IPS DF 4.7 (cell line): ENCODE data around the gene TMCC1.
A peak's percentile ranks its signal among the peaks of the same experiment; 100 is the strongest.
"Not testable (repeated sequence)": the region's sequence is repeated elsewhere in the genome, so short reads cannot be mapped to it uniquely, and the experiment has no call there.

Experiments used
- DNase-seq: peaks from one replicate; pipeline ENCODE4 v3.0.0-alpha.2; 2013; ENCODE audit warnings: low spot score; ENCODE audit errors: extremely low read depth

The TMCC1 gene

DNA sequence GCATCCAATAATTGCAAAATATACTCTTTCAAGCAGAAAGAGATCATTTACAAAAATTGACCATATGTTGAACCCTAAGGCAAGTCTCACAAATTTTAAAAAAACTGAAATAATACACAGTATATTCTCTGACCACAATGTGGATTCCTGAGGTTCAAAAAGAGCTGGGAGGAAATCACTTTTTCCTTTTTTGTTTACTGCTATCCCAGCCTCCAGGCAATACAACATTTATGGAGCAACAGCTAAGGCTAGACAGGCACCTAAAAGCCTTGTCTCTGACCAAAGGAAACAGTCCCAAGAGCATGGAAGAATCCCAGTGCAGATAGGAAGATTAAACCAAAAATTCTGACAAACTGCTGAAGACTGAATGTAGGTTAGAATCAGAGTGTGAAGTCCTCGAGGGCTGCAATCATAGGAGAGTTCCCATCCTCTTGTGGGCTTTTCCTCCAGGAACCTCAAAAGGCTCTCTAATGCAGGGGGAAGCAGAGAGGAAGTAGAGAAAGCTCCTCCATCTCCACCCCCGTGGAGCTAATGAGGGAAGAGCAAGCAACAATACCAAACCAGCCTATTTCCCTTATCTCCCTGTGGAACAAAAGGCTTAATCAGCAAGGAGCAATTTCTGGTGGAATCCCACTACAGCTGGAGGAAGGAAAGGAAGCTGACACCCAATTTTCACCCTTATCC, 57.0 kb downstream of the TMCC1 start:
- DNase-seq = no peak

DNA sequence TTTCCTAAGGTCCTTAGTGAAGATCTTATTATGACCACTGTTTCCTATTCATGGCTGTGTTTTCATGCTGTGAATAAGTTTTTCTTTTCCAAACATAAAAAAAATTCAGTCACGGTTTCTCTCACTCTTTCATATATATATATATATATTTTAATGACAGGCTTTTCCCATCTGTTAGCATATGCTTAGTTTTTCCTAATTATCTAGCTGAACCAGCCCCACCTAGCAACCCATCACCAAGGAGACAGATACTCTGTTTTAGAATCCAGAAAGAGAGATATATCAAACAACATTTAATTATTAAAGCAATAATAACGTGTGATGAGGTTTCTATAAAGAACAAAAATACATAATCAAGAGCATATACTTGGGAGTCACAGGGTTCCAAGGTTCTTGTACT, 58.3 kb downstream of the TMCC1 start:
- DNase-seq = no peak

DNA sequence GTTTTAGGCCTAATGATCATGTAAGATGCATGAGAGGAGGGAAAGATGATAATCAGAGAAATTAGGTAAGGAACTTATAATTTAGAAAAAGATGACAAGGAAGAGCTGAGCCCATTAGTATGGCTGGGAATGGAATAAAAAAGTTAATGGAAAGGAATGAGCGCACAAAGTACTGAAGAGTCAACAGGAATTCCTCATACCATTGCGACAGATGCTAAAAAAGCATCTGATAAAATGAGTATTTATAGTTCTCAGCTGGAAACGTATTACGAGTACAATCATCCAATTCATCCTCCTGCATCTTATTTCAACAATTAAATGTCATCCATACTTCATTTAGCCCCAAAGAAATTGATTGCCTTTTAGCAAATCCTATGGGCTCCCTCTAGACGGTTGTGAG, 58.9 kb downstream of the TMCC1 start:
- DNase-seq = no peak

DNA sequence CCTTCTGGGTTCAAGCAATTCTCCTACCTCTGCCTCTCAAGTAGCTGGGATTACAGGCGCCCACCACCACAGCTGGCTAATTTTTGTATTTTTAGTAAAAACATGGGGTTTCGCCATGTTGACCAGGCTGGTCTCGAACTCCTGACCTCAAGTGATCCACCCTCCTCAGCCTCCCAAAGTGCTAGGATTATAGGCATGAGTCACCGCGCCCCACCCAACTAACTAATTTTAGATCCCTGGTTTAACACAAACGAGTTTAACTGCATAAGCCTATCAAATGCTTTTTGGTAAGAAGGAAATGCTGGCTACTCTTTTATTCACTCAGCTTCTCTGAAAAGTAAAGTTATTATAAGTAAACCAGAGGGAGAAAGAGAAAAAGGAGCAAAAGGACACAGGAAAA, 61.6 kb downstream of the TMCC1 start:
- not testable (repeated sequence) for DNase-seq

DNA sequence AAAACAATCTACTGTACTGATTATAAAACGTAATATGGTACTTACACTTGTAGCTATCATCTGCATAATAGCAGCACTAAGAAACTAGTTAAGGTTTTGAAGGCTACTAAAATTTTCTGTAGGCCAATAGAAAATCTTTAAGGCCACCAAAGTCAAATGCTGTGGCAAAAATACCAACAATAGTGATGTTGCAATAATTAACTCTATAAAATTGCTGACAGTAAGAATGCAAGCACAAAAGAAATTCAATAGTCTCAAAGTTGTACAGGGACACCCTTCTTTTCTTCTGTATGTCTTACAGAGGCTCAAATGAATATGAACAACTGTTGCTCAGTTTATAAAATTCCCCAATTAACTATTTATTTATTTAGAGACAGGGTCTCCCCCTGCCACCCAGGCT, 62.0 kb downstream of the TMCC1 start:
- DNase-seq = no peak

DNA sequence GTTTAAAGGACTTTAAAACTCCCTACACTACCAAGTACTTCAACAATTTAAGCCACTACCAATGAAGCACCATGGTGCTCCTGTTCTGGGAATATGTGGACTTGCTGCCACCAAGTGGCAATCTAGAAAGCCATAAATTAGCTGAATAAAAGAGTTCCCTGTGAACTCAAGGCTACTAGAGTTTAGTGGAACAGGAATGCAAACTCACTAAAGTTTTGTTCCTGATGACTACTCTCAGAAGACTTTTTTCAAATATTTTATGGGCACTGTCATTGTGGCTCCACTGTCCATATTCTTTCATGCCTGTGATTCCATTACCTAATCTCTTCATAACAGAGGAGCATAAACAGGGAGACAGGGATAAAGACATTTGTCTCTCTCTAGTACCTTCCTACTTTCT, 63.9 kb downstream of the TMCC1 start:
- DNase-seq = peak; percentile 41

DNA sequence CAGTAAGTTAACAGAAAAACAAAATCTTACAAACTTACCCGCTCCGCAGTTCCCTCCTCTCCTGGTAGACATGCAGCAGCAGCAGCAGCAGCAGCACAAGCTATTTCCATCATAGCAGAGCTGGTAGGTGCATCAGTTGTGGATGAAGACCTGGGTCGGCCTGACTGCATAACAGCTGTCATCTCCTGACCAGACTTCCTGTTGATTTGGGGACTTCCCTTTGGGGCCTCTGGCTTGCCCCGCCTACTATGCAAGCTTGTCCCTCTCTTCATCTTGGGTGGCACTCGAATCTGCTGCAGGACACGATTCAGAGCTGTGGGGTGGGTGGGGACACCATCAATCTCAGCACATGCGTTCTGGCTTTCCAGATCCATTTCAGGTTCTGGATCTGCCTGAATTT, 65.7 kb downstream of the TMCC1 start:
- DNase-seq = no peak

DNA sequence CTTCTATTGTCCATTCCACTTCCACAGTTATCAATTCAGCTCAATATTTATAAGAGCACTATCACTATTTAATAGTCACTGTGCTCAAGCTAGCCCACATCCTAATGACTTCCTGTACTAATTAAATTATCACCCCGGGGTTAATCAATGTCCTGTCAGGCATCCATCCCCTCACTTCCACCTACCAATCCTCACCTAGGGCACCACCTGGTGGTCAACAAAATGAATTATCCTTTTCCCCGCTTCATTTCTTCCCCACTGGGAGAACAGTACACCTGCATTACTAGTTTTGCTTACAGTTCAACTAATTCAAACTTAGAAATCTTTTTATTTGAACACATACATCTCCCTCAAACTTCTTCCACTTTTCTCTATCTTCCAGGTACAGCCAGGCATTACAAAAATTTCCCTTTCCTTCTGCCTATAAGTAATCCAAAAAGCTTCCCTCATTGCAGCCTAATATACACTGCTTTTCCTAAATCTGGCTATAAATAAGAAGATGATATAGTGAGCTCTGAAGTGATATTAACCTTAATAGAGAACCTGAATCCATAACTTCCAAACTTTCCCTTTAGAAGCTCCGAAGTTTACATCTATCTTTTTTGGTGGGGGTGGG, 68.5 kb downstream of the TMCC1 start:
- no peak for DNase-seq

DNA sequence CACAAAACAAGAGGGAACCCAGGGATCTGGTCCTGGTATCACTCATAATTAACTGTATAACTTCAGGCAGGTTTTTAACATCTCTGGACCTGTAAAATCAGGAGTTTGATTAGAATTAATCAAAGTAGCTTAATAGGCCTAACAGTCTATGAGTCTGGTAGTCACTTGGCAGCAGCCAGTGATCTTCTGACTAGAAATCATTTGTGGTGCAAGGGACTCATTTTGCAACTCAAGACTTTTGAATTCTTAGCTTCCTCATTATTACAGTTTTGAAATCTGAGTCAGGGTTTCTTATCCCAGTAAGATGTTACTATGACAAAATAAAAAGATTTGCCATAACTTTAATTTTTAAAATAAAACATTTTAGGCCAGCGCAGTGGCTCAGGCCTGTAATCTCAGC, 70.8 kb downstream of the TMCC1 start:
- DNase-seq = no peak

DNA sequence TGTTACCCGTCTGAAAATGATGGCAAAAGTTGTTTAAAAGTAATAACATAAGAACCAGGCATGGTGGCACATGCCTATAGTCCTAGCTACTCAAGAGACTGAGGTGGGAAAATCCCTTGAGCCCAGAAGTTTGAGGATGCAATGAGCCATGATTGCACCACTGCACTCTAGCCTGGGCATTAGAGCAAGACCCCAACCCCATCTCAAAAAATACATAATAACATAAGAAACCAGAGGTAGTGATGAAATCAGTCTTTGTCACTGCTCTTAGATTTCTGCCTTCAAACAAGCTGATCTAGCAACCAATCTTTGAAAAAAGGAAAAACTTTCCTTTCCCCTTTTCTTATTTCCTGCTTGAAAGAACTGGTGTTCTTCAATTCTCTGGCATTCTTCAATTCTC, 71.3 kb downstream of the TMCC1 start:
- no peak for DNase-seq

DNA sequence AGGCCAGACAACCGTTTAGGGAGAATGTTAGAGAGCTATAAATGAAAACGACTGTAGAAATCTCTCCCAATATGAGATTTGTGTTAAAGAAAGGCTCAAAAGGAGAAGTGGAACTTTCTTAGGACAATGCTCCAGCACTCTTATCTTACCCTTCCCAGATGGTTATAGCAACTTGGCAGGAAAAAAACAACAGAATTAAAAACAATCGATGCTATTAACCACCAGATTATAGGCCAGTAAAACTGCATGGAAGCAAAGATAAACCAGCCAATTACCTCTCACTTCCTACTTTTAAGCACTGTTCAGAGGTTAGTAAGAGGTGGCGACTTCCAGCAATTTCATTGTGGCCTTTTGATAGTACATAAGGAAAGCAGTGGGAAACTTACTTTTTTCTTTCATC, 72.9 kb downstream of the TMCC1 start:
- no peak for DNase-seq

DNA sequence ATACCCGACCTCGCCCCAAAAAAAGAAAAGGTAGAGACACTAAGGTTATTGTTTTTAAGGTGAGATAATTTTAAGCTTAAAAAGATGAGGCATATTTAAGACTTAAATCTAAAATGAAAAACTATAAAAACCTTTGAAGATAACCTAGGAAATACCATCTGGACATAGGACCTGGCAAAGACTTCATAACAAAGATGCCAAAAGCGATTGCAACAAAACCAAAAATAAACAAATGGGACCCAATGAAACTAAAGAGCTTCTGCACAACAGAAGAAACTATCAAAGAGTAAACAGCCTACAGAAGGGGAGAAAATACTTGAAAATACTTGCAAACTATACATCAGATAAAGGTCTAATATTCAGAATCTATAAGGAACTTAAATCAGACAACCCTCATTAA, 80.9 kb downstream of the TMCC1 start:
- no peak for DNase-seq

DNA sequence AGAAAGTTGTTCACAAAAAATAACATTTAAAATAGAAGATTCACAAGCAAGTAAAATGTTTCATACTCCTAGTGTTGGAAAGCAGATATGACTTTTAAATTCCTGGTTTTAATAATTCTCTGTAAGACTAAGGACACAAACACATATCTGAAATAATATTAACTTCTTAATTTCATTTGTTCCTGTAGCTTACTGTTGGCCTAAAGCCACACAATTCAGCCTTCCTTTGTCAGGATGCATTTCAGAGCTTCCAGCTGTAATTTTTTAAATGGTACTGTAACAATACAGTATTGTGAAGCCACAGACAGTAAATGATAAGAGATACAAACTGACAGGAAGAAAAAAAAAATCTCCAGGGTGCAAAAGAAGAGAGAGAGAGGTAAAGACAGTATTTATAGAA, 84.2 kb downstream of the TMCC1 start:
- no peak for DNase-seq

DNA sequence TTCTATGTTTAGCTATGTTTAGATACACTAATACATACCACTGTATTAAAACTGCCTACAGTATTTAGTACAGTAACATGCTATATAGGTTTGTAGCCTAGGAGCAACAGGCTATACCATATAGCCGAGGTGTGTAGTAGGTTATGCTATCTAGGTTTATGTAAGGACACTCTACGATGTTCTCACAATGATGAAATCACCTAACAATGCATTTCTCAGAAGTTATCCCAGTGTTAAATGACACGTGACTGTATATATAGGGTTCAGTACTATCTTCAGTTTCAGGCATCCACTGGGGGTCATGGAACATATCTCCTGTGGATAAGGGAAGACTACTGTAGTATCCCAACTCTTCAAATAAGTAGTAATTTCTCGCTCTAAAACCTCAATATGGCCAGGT, 97.4 kb downstream of the TMCC1 start:
- no peak for DNase-seq

DNA sequence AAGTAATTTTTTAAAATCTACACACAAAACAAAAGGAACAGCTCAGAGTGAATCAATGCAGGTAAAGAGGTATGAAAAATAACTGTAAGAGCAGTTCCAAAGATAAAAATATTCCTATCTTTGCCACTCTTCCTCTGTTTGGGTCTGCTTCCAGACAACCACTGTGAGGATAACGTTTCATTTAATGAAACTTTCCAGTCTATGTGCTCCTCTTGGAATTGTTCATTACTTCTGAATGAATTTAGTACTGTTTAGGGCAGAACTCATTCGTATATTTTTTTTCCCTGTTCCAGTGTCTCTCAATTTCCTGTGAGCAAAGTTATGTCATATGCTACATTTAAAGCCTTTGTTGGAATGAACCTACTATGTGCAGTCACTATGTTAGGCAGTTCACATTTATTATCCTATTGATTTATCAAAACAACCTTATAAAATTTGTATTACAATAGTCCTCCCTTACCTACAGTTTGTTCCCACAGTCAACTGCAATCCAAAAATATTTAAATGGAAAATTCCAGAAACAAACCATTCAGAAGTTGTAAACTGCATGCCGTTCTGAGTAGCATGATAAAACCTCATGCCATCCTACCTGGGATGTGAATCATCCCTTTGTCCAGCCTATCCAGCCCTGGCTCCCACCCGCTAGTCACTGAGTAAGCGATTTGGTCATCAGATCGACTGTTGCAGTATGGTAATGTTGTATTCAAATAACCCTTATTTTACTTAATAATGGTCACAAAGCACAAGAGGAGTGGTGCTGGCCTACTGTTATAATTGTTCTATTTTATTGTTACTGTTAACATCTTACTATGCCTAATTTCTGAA, 98.1 kb downstream of the TMCC1 start:
- DNase-seq = no peak

DNA sequence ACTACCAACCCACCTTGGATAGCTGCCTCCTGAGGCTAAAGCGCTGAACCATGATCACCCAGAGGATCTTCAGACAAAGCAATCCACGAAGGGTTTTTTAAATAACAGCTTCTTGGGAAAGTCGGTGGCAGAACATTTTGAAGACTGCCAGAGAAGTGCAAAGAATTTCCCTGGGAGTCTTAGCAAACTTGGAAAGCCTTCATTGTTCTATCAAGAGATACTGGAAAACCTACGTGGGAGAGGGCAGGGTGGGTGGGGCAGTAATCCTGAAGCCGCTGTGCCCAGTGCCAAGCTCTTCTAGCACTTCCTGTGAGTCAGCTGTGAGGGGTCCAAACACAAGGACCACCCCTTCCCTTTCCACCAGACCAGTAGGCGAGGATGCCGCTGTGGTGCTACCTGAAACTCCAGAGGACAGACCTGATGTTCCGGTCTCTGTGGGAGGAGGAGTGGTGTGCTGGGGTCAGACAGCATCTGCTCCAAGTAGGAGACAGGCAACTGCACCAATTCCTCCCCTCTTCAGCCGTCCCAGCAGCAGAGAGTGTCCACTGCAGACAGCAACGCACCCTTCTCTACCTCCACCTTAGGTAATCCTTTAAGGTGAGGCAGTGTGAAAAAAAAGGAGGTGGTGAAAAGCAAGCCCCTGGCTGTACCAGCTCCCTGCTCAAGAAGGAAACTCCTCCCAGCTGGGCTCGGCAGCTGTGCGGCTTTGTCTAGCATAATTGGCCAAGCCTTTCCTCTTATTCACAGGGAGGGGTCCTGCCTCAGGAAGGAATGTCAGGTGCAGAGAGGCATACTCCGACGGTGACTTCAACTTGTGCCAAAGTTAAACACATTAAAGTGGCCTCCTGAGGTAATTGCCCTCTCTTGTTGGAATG, 99.0 kb downstream of the TMCC1 start:
- DNase-seq = peak; percentile 69

DNA sequence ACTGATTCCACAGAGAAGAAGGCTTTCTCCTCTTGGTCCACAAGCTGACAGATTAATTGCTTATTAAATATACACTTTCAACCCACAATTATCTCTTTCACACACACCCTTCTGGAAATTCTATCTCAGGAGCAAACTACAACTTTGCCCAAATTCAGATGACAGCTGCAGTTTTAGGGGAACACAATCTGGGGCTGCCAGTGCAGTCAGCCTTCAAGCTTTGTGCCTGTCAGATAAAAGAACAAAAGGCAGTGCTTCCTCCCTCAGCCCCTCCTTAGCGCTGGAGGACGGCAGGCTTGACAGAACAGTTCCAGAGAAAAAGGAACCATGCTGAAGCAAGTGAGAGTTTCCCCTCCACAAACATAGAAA, 99.6 kb downstream of the TMCC1 start:
- no peak for DNase-seq

DNA sequence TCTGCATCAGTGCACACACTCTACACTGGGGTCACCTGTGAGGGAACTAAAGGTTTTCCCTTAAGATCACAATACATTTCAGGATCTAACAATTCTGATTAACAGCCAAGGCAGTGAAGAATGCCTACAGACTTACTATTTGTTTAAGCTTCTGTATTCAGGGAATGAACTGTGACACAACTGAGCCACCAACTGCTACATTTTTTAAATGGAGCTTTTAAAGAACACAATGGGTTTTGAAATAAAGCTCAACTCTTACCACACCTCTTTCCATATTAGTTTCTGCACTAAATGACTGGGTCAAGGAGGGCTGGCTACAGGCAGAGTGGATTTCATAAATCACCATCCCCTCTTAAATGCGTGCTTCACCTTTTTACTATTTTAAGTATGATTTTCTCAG, 100.2 kb downstream of the TMCC1 start:
- DNase-seq = no peak

DNA sequence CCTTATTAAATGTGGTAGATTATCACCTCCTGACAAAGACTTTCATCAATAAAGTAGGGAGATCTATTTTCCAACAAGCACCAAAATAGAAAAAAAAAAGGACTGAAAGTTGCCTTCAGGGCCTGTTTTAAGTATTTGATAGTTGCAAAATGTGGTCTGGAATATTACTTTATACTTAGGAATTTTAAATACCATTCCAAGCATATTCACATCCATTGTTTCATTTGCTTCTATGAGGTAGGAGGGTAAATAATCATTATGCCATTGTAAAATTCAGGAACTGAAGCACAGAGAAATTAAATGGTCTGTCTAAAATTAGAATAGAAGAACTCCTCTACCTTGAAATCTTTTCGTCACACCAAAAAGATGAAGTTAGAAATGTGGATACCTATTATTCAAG, 110.0 kb downstream of the TMCC1 start:
- no peak for DNase-seq

DNA sequence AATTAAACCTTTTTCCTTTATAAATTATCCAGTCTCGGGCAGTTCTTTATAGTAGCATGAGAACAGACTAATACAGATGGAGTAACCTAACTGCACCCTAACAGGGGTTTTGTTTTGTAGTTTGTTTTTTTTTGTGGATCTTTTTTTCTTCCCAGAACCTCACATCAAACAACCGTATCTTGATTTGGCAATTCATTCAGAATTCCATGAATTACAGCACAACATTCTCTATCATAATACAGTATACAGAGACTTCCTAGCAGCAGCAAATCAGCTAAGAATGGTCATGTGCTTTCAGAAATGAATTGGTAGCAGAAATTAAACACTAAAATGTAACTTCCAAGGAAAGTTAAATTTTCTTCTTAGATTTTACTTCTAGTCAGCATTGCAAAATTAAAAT, 114.6 kb downstream of the TMCC1 start:
- no peak for DNase-seq

DNA sequence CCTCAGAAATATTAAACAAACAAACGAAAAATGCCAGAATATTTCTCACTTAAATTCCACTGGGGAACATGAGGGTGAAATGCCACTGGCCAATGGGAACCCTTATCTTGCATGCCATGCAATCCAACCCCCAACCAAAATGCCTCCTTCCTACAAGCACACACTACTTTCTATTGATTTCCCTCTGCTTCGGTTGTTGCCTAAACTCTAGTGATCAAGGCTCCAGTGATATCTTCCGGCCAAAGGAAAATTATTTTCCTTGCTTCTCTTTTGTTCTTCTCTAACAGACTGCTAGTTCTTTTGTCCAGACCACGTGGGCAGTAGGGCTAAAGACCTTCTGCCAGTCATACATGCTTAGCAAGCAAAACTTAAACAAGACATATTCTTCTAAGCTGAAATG, 115.7 kb downstream of the TMCC1 start:
- no peak for DNase-seq

DNA sequence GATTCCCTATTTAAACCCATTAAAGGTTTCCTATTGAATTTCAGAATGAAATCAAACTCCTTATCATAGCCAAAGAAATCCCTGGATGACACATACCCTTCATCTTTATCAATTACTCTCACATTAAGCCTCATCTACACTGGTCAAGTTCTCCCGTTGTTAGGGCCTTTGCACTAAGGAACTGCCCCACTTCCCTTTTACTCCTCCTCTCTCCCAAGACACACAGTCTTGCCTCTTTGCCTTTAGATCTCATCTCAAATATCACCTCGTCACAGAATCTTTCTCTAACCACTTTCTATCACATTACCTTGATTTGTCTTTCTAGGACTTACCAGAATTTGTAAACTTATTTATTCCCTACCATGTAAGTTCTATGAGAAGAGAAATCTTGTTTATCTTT, 117.6 kb downstream of the TMCC1 start:
- DNase-seq = no peak
